Stomach (tissue), 9 donors: ENCODE results near the gene RABEP2. TPM values are rescaled to one million over a fixed set of nuclear protein-coding genes. Genes with fewer than 3 reads are reported as not detected.

Source experiments
- DNase-seq, 2 donors: peaks; one replicate each; pipeline versions ENCODE4 v3.0.0 to v3.0.0-alpha.2; 2013 to 2019
- H3K27ac ChIP-seq, 5 donors: fragments of 200-600 bp in 4 of 5; sonication (generic) in 4 of 5; one replicate each; pipeline ENCODE4 v1.5.1; 2013 to 2019; ENCODE audit warnings: mild to moderate bottlenecking in 1 of 5, moderate library complexity in 1 of 5
- H3K27me3 ChIP-seq, 3 donors: fragments of 200-600 bp; sonication (generic); one replicate each; pipeline ENCODE4 v1.5.1; 2017 to 2019; ENCODE audit warnings: mixed run types in 1 of 3
- H3K36me3 ChIP-seq, 4 donors: fragments of 200-600 bp; sonication (generic); 1 replicate in 3 of 4; 2 replicates in 1 of 4; pipeline ENCODE4 v1.5.1; 2016 to 2019
- H3K4me1 ChIP-seq, 4 donors: fragments of 200-600 bp; sonication (generic); one replicate each; pipeline ENCODE4 v1.5.1; 2016 to 2019
- H3K4me3 ChIP-seq, 4 donors: fragments of 200-600 bp; sonication (generic) in 3 of 4; one replicate each; pipeline ENCODE4 v1.5.1; 2016 to 2019; ENCODE audit warnings: mild to moderate bottlenecking in 1 of 4
- H3K9me3 ChIP-seq, 4 donors: fragments of 200-600 bp; sonication (generic); one replicate each; pipeline ENCODE4 v1.5.1; 2016 to 2019
- EP300 ChIP-seq: sonication (generic); formaldehyde crosslinking; IDR thresholded peaks from one replicate; pipeline ENCODE4 v1.6.1; 2017; ENCODE audit warnings: antibody characterized with exemption
- POLR2A ChIP-seq, 4 donors: fragments of 450-650 bp; IDR thresholded peaks; one replicate each; pipeline ENCODE4 v1.6.1; 2016; ENCODE audit warnings: antibody characterized with exemption in 4 of 4, control low read depth in 2 of 4, mild to moderate bottlenecking in 1 of 4, moderate library complexity in 1 of 4
- POLR2AphosphoS5 ChIP-seq, 3 donors: sonication (generic); formaldehyde crosslinking; IDR thresholded peaks; one replicate each; pipeline ENCODE4 v1.6.1; 2016; ENCODE audit warnings: antibody characterized with exemption in 3 of 3
- WGBS, 5 donors: extraction: QIAGEN DNeasy Blood & Tissue Kit in 3 of 5; methylation state at CpG; one replicate each; pipeline versions ENCODE4 v1.1.5 to v1.1.7; 2013 to 2018; 5-methylcytosine and 5-hydroxymethylcytosine counted together
- intact Hi-C: fragments of 100-400 bp; cut with DNase I; formaldehyde crosslinking; loops from one replicate; pipeline ENCODE4 v1.15.1; 2023; ENCODE audit warnings: low total_unique reads
- polyA plus RNA-seq, 3 donors: library from polyadenylated mRNA; stranded (reverse); fragments of 200-250 nt; gene quantifications; one replicate each; pipeline ENCODE4 v1.2.3, GENCODE V29; 2013
- total RNA-seq, 5 donors: library from RNA; depleted of rRNA; stranded (reverse); fragments of >200 nt; gene quantifications; one replicate each; pipeline versions ENCODE4 v1.1.0 to v1.2.3, GENCODE V29; 2014 to 2016
- TF ChIP-seq, protein P1 (sequence below), 7 experiments: fragments of 450-650 bp in 4 of 7; fragments of 200-600 bp in 3 of 7; sonication (generic) in 3 of 7; IDR thresholded peaks; one replicate each; pipeline ENCODE4 v1.5.1; 2016 to 2019; ENCODE audit warnings: antibody characterized with exemption in 7 of 7, control low read depth in 2 of 7, mild to moderate bottlenecking in 1 of 7
- donor health status: healthy with polysubstance abuse.
- donor health status: Bipolar disorder and iron deficiency.
- donor health status: healthy.

The RABEP2 gene
- total and polyA plus RNA-seq, 8 donors, result 20.3 to 350 (median 33.7) TPM

- no peak overlapping the region for H3K4me3 ChIP-seq
- TF ChIP-seq POLR2AphosphoS5 (IDR thresholded peaks at IDR 0.05) (no peak), EP300 (no peak), POLR2A (IDR thresholded peaks at IDR 0.05) (no peak)
- TF ChIP-seq, protein P1, sequence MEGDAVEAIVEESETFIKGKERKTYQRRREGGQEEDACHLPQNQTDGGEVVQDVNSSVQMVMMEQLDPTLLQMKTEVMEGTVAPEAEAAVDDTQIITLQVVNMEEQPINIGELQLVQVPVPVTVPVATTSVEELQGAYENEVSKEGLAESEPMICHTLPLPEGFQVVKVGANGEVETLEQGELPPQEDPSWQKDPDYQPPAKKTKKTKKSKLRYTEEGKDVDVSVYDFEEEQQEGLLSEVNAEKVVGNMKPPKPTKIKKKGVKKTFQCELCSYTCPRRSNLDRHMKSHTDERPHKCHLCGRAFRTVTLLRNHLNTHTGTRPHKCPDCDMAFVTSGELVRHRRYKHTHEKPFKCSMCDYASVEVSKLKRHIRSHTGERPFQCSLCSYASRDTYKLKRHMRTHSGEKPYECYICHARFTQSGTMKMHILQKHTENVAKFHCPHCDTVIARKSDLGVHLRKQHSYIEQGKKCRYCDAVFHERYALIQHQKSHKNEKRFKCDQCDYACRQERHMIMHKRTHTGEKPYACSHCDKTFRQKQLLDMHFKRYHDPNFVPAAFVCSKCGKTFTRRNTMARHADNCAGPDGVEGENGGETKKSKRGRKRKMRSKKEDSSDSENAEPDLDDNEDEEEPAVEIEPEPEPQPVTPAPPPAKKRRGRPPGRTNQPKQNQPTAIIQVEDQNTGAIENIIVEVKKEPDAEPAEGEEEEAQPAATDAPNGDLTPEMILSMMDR (IDR thresholded peaks at IDR 0.05), result no peak
- 88 to 92% (median 91%) methylated on average over 12 of the region's 12 CpGs for WGBS, 5 donors
- no peaks in the 10 kb centered on the region for H3K4me1 ChIP-seq
- H3K36me3 ChIP-seq, result peaks cover 30 to 97% (median 92%) of the 10 kb centered on the region in 4 donors
- H3K9me3 ChIP-seq, result no peaks in the 10 kb centered on the region
- no peak overlapping the region for H3K27ac ChIP-seq
- DNase-seq, result no peak
- intact Hi-C loops, result loop anchor here (10.0 kb wide), 1 partner anchor 48 kb away; the partner anchor contains the start of gene SH2B1
- H3K27me3 ChIP-seq, result no peaks in the 10 kb centered on the region
Observed at GRCh38 chr16:28912558-28912957, 12.5 kb downstream of the RABEP2 start.

- intact Hi-C loops, result loop anchor here (10.0 kb wide), 1 partner anchor 46 kb away; the partner anchor contains the start of gene SH2B1
- DNase-seq, result peak in 1 of 2 donors; percentile 58
- Histone ChIP-seq H3K27me3 (no peaks in the 10 kb centered on the region), H3K27ac (no peak overlapping the region), H3K9me3 (no peaks in the 10 kb centered on the region), H3K4me1 (no peaks in the 10 kb centered on the region), H3K36me3 (peaks cover 22 to 97% (median 92%) of the 10 kb centered on the region in 4 donors), H3K4me3 (no peak overlapping the region)
- 67 to 80% (median 75%) methylated on average over 19 of the region's 19 CpGs for WGBS, 5 donors
- TF ChIP-seq, protein P1 (IDR thresholded peaks at IDR 0.05), result no peak
- TF ChIP-seq POLR2AphosphoS5 (IDR thresholded peaks at IDR 0.05) (no peak), EP300 (no peak), POLR2A (IDR thresholded peaks at IDR 0.05) (no peak)
Observed at GRCh38 chr16:28910086-28911031, 14.7 kb downstream of the RABEP2 start.

DNA sequence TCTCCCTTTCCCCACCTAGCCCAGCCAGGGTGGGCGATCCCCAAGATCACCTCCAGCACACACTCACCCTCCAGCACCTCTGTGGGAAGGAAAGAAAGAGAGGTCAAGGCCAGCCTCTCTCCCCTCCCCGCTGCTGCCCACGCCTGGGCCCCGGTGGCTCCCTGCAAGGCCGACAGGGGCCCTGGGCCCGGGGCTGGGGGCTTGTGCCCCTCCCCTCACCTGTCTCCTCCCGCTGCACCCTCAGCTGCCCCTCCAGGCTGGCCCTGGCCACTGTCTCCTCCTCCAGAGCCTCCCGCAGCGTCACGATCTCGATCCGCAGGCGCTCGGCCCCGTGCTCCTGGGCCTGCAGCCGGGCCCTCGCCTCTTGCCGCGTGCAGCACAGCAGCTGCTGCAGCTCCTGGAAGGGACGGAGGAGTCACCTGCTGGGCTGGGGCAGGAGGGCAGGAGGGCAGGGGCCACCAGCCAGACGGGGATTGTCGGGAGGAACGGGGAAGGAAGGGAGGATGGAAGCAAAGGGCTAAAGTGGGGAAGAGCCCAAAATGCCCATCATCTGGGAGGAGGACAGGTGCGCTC lies 19.2 kb downstream of the RABEP2 start:
- no peak for DNase-seq
- intact Hi-C loops, result no loop called here
- H3K27me3 ChIP-seq, result no peaks in the 10 kb centered on the region
- H3K4me3 ChIP-seq, result no peak overlapping the region
- peaks cover 6 to 70% (median 68%) of the 10 kb centered on the region in 4 donors for H3K36me3 ChIP-seq
- H3K9me3 ChIP-seq, result no peaks in the 10 kb centered on the region
- TF ChIP-seq, protein P1 (IDR thresholded peaks at IDR 0.05), result no peak
- TF ChIP-seq POLR2A (IDR thresholded peaks at IDR 0.05) (no peak), POLR2AphosphoS5 (IDR thresholded peaks at IDR 0.05) (no peak), EP300 (no peak)
- 79 to 87% (median 87%) methylated on average over 21 to 24 of the region's 24 CpGs for WGBS, 5 donors
- H3K27ac ChIP-seq, result no peak overlapping the region
- no peaks in the 10 kb centered on the region for H3K4me1 ChIP-seq

DNA sequence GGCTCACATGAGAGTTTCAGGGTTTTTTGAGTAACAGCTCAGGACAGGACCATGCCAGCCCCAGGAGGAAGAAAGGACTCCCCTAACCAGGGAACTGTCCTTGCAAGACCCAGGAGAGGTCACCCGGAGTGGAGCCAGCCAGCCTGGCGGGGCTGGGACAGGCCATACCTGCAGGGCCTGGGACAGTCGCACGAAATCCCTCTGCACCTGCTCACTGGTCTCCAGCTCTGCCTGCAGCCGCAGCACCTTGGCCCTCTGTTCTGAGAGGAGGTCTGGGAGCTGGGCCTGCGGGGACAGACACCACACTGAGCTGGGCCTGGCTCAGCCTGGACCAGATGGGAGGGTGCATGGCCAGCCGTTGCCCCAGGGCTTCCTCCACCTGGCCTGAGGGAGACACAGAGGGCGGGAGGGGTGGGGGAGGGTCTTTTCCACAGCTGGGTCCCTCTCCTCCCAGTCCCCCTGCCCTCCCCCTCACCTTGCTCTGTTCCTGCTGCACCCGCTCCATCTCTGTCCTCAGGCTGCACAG lies 19.7 kb downstream of the RABEP2 start:
- H3K4me3 ChIP-seq, result no peak overlapping the region
- DNase-seq, result no peak
- 77 to 92% (median 88%) methylated on average over 5 to 9 of the region's 9 CpGs for WGBS, 5 donors
- no peaks in the 10 kb centered on the region for H3K9me3 ChIP-seq
- H3K4me1 ChIP-seq, result no peaks in the 10 kb centered on the region
- H3K27ac ChIP-seq, result no peak overlapping the region
- intact Hi-C loops, result no loop called here
- H3K36me3 ChIP-seq, result peaks cover 6 to 64% (median 62%) of the 10 kb centered on the region in 4 donors
- H3K27me3 ChIP-seq, result no peaks in the 10 kb centered on the region
- TF ChIP-seq POLR2AphosphoS5 (IDR thresholded peaks at IDR 0.05) (no peak), EP300 (no peak), POLR2A (IDR thresholded peaks at IDR 0.05) (no peak)
- TF ChIP-seq, protein P1 (IDR thresholded peaks at IDR 0.05), result no peak
